ENCODE results near the gene GRIN3A.

DNA sequence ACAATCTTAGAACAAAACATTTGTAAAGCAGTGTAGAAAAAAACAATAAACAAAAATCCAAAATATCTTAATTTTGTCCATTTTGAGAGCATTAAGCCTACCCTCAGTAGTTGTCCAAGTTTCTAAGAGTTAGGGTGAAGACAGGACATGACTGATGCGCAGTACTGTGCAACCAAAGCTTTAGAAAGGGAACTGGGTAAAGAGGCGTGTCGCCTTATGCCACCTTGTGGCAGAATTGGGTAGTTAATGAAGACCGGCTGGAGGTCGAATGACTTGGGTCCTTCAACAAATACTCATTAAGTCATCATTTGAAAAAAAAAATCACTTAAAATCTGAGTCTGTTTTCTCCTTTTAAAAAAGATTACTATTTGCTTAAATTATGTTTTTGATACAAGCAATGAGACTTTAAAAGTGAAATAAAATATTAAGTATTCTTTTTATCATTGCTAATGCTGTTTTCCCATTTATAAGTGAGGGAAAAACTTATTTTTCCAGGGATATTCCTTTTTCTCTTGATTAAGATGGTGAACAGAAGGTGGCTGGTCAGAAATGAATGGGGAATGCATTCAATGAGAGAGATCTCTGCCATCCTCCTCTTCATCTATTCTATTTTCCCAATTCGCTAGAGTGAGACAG lies 208.3 kb downstream of the GRIN3A start:
- TF ChIP-seq, protein P1, sequence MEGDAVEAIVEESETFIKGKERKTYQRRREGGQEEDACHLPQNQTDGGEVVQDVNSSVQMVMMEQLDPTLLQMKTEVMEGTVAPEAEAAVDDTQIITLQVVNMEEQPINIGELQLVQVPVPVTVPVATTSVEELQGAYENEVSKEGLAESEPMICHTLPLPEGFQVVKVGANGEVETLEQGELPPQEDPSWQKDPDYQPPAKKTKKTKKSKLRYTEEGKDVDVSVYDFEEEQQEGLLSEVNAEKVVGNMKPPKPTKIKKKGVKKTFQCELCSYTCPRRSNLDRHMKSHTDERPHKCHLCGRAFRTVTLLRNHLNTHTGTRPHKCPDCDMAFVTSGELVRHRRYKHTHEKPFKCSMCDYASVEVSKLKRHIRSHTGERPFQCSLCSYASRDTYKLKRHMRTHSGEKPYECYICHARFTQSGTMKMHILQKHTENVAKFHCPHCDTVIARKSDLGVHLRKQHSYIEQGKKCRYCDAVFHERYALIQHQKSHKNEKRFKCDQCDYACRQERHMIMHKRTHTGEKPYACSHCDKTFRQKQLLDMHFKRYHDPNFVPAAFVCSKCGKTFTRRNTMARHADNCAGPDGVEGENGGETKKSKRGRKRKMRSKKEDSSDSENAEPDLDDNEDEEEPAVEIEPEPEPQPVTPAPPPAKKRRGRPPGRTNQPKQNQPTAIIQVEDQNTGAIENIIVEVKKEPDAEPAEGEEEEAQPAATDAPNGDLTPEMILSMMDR (IDR thresholded peaks at IDR 0.05): peak; percentile 55 to 85 (median 70)
- TF ChIP-seq POLR2A (IDR thresholded peaks at IDR 0.05) (no peak), EP300 (IDR thresholded peaks at IDR 0.05) (no peak)
